ENCODE measurements around the gene FSTL1.
A peak's percentile ranks its signal among the peaks of the same experiment; 100 is the strongest.

The FSTL1 gene

DNA sequence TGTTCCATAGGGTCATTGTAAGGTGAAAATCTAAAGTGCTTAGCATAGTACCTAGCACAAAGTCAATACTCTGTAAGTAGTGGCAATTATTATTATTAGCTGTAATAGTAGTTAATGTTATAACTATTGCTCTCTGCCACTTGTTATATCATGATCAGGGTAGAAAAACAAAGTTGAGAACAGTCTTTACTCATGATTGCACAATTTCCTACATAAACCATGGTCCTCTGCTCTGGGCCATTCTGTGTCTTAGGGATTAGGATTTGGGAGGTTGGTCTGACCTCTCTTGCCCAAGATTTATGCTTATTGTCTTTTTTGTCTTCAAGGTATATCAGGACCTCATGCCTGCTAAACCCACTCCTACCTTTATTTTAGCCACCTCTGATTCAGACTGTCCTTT is 97.3 kb downstream of the FSTL1 start:
- no peak for DNase-seq

- no peak for DNase-seq
Observed at GRCh38 chr3:120352017-120352416, 98.8 kb downstream of the FSTL1 start.

GRCh38 chr3:120350401-120350941 is 100.3 kb downstream of the FSTL1 start:
- DNase-seq, result peak; percentile 16

- no peak for DNase-seq
Observed at GRCh38 chr3:120349855-120350125, 101.0 kb downstream of the FSTL1 start.

- peak; percentile 99 for DNase-seq
Observed at GRCh38 chr3:120348991-120349854, 101.6 kb downstream of the FSTL1 start, which contains the start of gene LRRC58. Gene LRRC58 (minus strand): TSS chr3:120349354. CDS start chr3:120349243, 111 bp downstream.

DNA sequence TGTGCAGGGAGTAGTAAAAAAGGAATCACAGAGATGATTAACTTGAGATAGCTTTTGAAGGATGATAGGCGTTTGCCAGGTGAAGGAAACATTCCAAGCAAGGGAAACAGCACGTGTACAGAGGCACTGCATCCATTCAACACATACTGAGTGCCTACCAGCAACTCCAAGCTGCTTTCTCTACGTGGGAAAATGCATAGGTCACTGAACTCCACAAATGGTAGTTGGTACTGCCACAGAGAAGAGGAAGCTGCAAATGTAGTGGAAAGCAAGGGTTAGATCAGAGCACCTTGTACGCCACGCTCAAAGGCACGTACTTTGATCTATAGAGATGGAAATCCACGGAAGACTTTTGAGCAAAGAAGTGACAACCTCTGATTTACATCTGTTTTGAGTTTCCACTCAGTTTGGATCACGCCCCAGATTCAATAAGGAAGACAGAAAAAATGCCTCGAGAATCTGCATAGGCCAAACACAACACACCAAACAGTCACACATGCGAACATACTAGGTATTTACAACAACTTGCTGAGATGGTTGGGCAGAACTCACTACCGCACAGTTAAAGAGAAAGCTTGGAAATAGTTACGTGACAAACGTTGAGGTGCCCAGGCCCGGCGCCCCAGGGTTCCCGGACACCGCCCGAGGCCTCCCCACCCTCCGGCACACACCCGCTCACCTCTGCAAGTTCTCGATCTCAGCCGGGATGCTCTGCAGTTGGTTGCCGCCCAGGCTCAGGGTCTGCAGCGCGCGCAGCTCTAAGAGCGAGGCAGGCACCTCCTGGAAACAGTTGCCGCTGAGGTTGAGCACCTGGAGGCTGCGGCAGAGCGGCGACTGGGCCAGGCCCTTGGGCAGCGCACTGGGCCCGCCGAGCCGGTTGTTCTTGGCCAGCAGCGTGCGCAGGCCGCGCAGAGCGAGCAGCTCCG is 102.5 kb downstream of the FSTL1 start:
- DNase-seq, result no peak

- DNase-seq, result no peak
Observed at GRCh38 chr3:120344349-120344748, 106.4 kb downstream of the FSTL1 start.

Measured in right kidney (tissue), 1 donor.